ENCODE measurements around the gene MEIKIN. TPM values are rescaled to one million over a fixed set of nuclear protein-coding genes. Genes with fewer than 3 reads are reported as not detected.
A peak's percentile ranks its signal among the peaks of the same experiment; 100 is the strongest.

The MEIKIN gene
- polyA plus RNA-seq, 3 donors = 0.16 to 1.6 (median 1.6) TPM

DNA sequence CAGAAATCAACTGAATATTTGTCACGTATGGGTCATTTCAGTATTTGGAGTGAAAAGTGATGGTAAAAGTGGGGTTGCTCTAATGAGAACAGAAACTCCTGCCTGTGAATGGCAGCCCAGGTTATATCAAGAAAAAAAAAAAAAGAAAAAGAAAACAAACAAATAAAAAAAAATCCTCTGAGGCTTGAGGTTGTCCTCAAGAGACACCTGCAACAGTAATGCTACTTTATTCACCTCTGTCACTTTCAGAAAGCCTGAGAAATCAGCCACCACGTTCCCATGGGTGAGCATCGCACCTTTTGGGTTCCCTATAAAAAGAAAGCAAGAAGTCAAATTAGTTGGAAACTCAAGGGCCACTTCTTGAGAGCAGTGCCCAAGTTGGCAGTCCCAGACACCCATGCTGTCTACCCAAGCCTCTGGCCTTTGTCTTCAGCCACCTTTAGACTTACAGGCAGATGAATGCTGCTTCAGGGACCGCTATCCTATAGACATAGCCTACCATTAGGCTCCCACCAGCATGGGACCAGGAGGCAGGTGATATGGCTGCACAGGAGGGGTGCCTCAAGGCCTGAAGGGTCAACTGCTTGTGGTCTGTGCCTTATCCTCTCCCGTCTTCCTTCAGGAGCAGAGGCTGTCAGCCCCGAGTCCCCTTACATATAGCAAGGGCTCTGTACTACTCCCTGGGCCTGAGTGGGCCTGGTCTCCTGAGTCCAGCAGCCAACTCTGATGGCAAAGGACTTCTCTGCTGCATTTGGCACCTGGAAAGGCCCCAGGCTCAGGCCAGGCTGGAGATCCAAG, 31.1 kb upstream of the MEIKIN start:
- H3K4me1 Mint-ChIP-seq = no peaks in the 10 kb centered on the region
- no peaks in the 10 kb centered on the region for H3K36me3 ChIP-seq (replicated peaks in 1 of 2; ENCODE audit: control insufficient read depth in 1 of 2, insufficient read depth in 2 of 2, low read length in 2 of 2)
- H3K4me3 Mint-ChIP-seq = no peak overlapping the region
- no peaks in the 10 kb centered on the region for H3K4me1 ChIP-seq (ENCODE audit: control insufficient read depth in 1 of 2, insufficient read depth in 2 of 2, low read length in 2 of 2)
- no peaks in the 10 kb centered on the region for H3K9me3 ChIP-seq (replicated peaks in 1 of 2; ENCODE audit: control insufficient read depth in 1 of 2, insufficient read depth in 1 of 2, low read length in 2 of 2)
- H3K9me3 Mint-ChIP-seq = no peaks in the 10 kb centered on the region
- H3K4me3 ChIP-seq (replicated peaks in 1 of 3; ENCODE audit: low read depth in 2 of 3, low read length in 3 of 3) = no peak overlapping the region
- no peaks in the 10 kb centered on the region for H3K36me3 Mint-ChIP-seq
- no peaks in the 10 kb centered on the region for H4K20me1 ChIP-seq (ENCODE audit: insufficient read depth, low read length)
- H2AFZ ChIP-seq (ENCODE audit: insufficient read depth, low read depth, low read length, poor library complexity, severe bottlenecking) = no peak overlapping the region
- WGBS (ENCODE audit: insufficient coverage) = 89% methylated on average over 4 of the region's 6 CpGs
- H3K4me2 ChIP-seq (replicated peaks; ENCODE audit: extremely low read depth, low read length, poor library complexity, severe bottlenecking) = no peak overlapping the region
- no peak overlapping the region for H3K27ac Mint-ChIP-seq
- H3K9ac ChIP-seq (ENCODE audit: insufficient read depth, low read length, poor library complexity, severe bottlenecking) = no peak overlapping the region
- intact Hi-C loops (cut with micrococcal nuclease) = no loop called here
- no peak for DNase-seq
- no peak overlapping the region for H3K27ac ChIP-seq (ENCODE audit: low read depth in 1 of 2, low read length in 2 of 2)
- H3K27me3 Mint-ChIP-seq (ENCODE audit: low read depth in 3 of 3) = peaks cover 4 to 7% (median 6%) of the 10 kb centered on the region in 3 donors
- TF ChIP-seq, protein P1, sequence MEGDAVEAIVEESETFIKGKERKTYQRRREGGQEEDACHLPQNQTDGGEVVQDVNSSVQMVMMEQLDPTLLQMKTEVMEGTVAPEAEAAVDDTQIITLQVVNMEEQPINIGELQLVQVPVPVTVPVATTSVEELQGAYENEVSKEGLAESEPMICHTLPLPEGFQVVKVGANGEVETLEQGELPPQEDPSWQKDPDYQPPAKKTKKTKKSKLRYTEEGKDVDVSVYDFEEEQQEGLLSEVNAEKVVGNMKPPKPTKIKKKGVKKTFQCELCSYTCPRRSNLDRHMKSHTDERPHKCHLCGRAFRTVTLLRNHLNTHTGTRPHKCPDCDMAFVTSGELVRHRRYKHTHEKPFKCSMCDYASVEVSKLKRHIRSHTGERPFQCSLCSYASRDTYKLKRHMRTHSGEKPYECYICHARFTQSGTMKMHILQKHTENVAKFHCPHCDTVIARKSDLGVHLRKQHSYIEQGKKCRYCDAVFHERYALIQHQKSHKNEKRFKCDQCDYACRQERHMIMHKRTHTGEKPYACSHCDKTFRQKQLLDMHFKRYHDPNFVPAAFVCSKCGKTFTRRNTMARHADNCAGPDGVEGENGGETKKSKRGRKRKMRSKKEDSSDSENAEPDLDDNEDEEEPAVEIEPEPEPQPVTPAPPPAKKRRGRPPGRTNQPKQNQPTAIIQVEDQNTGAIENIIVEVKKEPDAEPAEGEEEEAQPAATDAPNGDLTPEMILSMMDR (IDR thresholded peaks at IDR 0.05) = no peak
- no peaks in the 10 kb centered on the region for H3K79me2 ChIP-seq (ENCODE audit: insufficient read depth, low read length)
- H3K27me3 ChIP-seq (ENCODE audit: control insufficient read depth in 2 of 2, insufficient read depth in 2 of 2, low read length in 2 of 2) = no peaks in the 10 kb centered on the region

DNA sequence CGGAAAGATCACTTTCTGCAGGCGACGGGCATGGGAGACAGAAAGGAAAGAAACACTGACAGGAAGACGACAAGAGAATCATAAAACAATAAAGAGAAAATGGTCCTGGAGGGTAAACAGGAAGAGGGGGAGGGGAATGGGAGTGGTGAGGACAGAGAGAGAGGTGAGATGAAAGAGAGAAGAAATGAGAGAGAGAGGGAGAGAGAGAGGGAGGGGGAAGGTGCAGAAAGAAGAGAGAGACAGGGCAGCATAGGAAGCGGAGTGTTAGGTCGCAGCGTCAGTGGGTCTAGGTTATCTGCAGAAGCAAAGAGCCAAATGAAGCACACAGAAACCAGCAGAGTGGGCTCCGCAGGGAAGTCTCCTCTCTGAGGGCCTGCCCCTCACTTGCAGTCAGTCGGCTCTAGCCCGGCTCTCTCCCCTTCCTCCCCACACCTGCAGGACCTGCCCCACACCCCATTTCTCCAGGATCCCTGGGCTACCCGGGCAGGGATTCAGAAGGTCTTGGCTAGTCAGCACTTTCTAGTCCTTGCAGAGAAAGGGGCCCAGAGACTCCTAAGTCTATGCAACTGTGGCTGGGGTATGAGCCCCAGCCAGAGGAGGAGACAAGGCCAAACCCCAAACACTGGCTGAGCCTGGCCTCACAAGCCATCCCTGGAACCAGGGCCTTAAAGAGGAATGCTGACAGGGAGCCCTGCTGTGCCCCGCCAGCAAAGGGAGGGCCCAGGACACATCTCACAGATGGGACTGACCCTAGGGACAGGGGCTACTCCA, 29.7 kb upstream of the MEIKIN start:
- H3K27ac Mint-ChIP-seq = peak overlapping the region in 1 of 7 donors; percentile 70
- H3K27ac ChIP-seq (ENCODE audit: low read depth in 1 of 2, low read length in 2 of 2) = no peak overlapping the region
- WGBS (ENCODE audit: insufficient coverage) = 88% methylated on average over 6 of the region's 12 CpGs

More for the DNA sequence above, 29.7 kb upstream of the MEIKIN start:
- no peaks in the 10 kb centered on the region for H3K4me1 ChIP-seq (ENCODE audit: control insufficient read depth in 1 of 2, insufficient read depth in 2 of 2, low read length in 2 of 2)
- peaks cover 0 to 2% (median 0%) of the 10 kb centered on the region in 7 donors for H3K9me3 Mint-ChIP-seq
- H3K36me3 ChIP-seq (replicated peaks in 1 of 2; ENCODE audit: control insufficient read depth in 1 of 2, insufficient read depth in 2 of 2, low read length in 2 of 2) = no peaks in the 10 kb centered on the region
- no peaks in the 10 kb centered on the region for H3K79me2 ChIP-seq (ENCODE audit: insufficient read depth, low read length)
- H3K9me3 ChIP-seq (replicated peaks in 1 of 2; ENCODE audit: control insufficient read depth in 1 of 2, insufficient read depth in 1 of 2, low read length in 2 of 2) = no peaks in the 10 kb centered on the region
- no peak overlapping the region for H3K4me3 ChIP-seq (replicated peaks in 1 of 3; ENCODE audit: low read depth in 2 of 3, low read length in 3 of 3)
- no peak overlapping the region for H3K4me3 Mint-ChIP-seq
- TF ChIP-seq, protein P1 (IDR thresholded peaks at IDR 0.05) = no peak
- H3K27me3 ChIP-seq (ENCODE audit: control insufficient read depth in 2 of 2, insufficient read depth in 2 of 2, low read length in 2 of 2) = no peaks in the 10 kb centered on the region
- no peak overlapping the region for H3K4me2 ChIP-seq (replicated peaks; ENCODE audit: extremely low read depth, low read length, poor library complexity, severe bottlenecking)
- no peak overlapping the region for H2AFZ ChIP-seq (ENCODE audit: insufficient read depth, low read depth, low read length, poor library complexity, severe bottlenecking)
- no peaks in the 10 kb centered on the region for H4K20me1 ChIP-seq (ENCODE audit: insufficient read depth, low read length)
- intact Hi-C loops (cut with micrococcal nuclease) = no loop called here
- peaks cover 0 to 6% (median 3%) of the 10 kb centered on the region in 3 donors for H3K27me3 Mint-ChIP-seq (ENCODE audit: low read depth in 3 of 3)
- no peaks in the 10 kb centered on the region for H3K4me1 Mint-ChIP-seq
- H3K36me3 Mint-ChIP-seq = no peaks in the 10 kb centered on the region
- H3K9ac ChIP-seq (ENCODE audit: insufficient read depth, low read length, poor library complexity, severe bottlenecking) = no peak overlapping the region
- DNase-seq = no peak
